HepG2 (cell line): Measurements from ENCODE around the gene TCF25. TPM values are rescaled to one million over a fixed set of nuclear protein-coding genes. Genes with fewer than 3 reads are reported as not detected.

Experiments
- ATF7-NPFF ChIP-seq: sonication (generic); formaldehyde crosslinking; IDR thresholded peaks from 2 replicates; pipeline ENCODE4 v1.8.1; 2023; ENCODE audit warnings: mild to moderate bottlenecking, low read depth, missing genetic modification reagents, moderate library complexity
- BORCS8-MEF2B ChIP-seq: sonication (generic); formaldehyde crosslinking; IDR thresholded peaks from 2 replicates; pipeline ENCODE4 v1.8.0; 2022; ENCODE audit warnings: mild to moderate bottlenecking, missing genetic modification reagents
- GABPB1 ChIP-seq: IDR thresholded peaks from 2 replicates; pipeline ENCODE4 v1.6.1; 2016; ENCODE audit warnings: mild to moderate bottlenecking, missing genetic modification reagents, moderate library complexity, missing compliant biosample characterization
- KLF13 ChIP-seq: sonication (generic); formaldehyde crosslinking; IDR thresholded peaks from 2 replicates; pipeline ENCODE4 v1.4.0; 2020; ENCODE audit warnings: mild to moderate bottlenecking, missing genetic modification reagents
- MAF1 ChIP-seq: sonication (generic); formaldehyde crosslinking; IDR thresholded peaks from 2 replicates; pipeline ENCODE4 v1.5.0; 2020; ENCODE audit warnings: missing genetic modification reagents, borderline replicate concordance
- NKX3-1 ChIP-seq: sonication (generic); formaldehyde crosslinking; IDR thresholded peaks from 2 replicates; pipeline ENCODE4 v1.5.0; 2020; ENCODE audit warnings: missing genetic modification reagents
- PAF1 ChIP-seq: IDR thresholded peaks from 2 replicates; pipeline ENCODE4 v1.6.1; 2016; ENCODE audit warnings: missing genetic modification reagents, missing compliant biosample characterization
- PRMT3 ChIP-seq: sonication (generic); formaldehyde crosslinking; IDR thresholded peaks from 2 replicates; pipeline ENCODE4 v1.8.1; 2022; ENCODE audit warnings: low read depth, mild to moderate bottlenecking, moderate library complexity, missing genetic modification reagents, borderline replicate concordance
- REPIN1 ChIP-seq: sonication (generic); formaldehyde crosslinking; IDR thresholded peaks from 2 replicates; pipeline ENCODE4 v1.8.0; 2022; ENCODE audit warnings: missing genetic modification reagents, low read depth, mild to moderate bottlenecking, borderline replicate concordance
- RORA ChIP-seq: sonication (generic); formaldehyde crosslinking; IDR thresholded peaks from 2 replicates; pipeline ENCODE4 v1.5.0; 2020; ENCODE audit warnings: mild to moderate bottlenecking, missing genetic modification reagents, moderate library complexity
- SALL2 ChIP-seq: sonication (generic); formaldehyde crosslinking; IDR thresholded peaks from 2 replicates; pipeline ENCODE4 v1.8.1; 2023; ENCODE audit warnings: mild to moderate bottlenecking, missing genetic modification reagents, inconsistent platforms
- TOE1 ChIP-seq: sonication (generic); formaldehyde crosslinking; IDR thresholded peaks from 2 replicates; pipeline ENCODE4 v1.4.0; 2020; ENCODE audit warnings: mild to moderate bottlenecking, missing genetic modification reagents
- YEATS4 ChIP-seq: sonication (generic); formaldehyde crosslinking; IDR thresholded peaks from 2 replicates; pipeline ENCODE4 v1.4.0; 2020; ENCODE audit warnings: missing genetic modification reagents, borderline replicate concordance
- ZBTB3 ChIP-seq: sonication (generic); formaldehyde crosslinking; IDR thresholded peaks from 2 replicates; pipeline ENCODE4 v1.4.0; 2020; ENCODE audit warnings: low read depth, mild to moderate bottlenecking, moderate library complexity, missing genetic modification reagents, borderline replicate concordance
- ZKSCAN5 ChIP-seq: sonication (generic); formaldehyde crosslinking; IDR thresholded peaks from 2 replicates; pipeline ENCODE4 v1.5.1; 2020; ENCODE audit warnings: mild to moderate bottlenecking, missing genetic modification reagents
- ZNF124 ChIP-seq: sonication (generic); formaldehyde crosslinking; IDR thresholded peaks from 2 replicates; pipeline ENCODE4 v1.4.0; 2020; ENCODE audit warnings: missing genetic modification reagents
- ZNF263 ChIP-seq: sonication (generic); formaldehyde crosslinking; IDR thresholded peaks from 2 replicates; pipeline ENCODE4 v1.4.0; 2020; ENCODE audit warnings: missing genetic modification reagents
- ZNF431 ChIP-seq: sonication (generic); formaldehyde crosslinking; IDR thresholded peaks from 2 replicates; pipeline ENCODE4 v1.9.0; 2022; ENCODE audit warnings: missing genetic modification reagents, low read depth, mild to moderate bottlenecking, borderline replicate concordance
- ZNF652 ChIP-seq: IDR thresholded peaks from 2 replicates; pipeline ENCODE4 v1.6.1; 2016; ENCODE audit warnings: low read depth, borderline replicate concordance
- ZNF775 ChIP-seq: sonication (generic); formaldehyde crosslinking; IDR thresholded peaks from 2 replicates; pipeline ENCODE4 v1.4.0; 2020; ENCODE audit warnings: missing genetic modification reagents, mild to moderate bottlenecking, moderate library complexity, borderline replicate concordance
- ZNF776 ChIP-seq: sonication (generic); formaldehyde crosslinking; IDR thresholded peaks from 2 replicates; pipeline ENCODE4 v1.4.0; 2020; ENCODE audit warnings: mild to moderate bottlenecking, missing genetic modification reagents
- ZNF788 ChIP-seq: sonication (generic); formaldehyde crosslinking; IDR thresholded peaks from 2 replicates; pipeline ENCODE4 v1.5.0; 2020; ENCODE audit warnings: mild to moderate bottlenecking, missing genetic modification reagents, borderline replicate concordance
- polyA plus RNA-seq, 8 experiments: library from polyadenylated mRNA; depleted of rRNA in 3 of 8; stranded (reverse) in 7 of 8; unstranded in 1 of 8; fragments of >200 nt; fragmentation: Illumina TruSeq in 4 of 8; extraction: Trizol in 4 of 8; gene quantifications; 2 replicates each; pipeline versions ENCODE4 v1.2.1 to v1.2.3, GENCODE V29; 2011 to 2016; ENCODE audit warnings: low read depth in 4 of 8, missing spikeins in 1 of 8, mixed read lengths in 1 of 8; ENCODE audit not compliant: insufficient read depth in 1 of 8
- total RNA-seq, 5 experiments: library from RNA; depleted of rRNA; stranded (reverse); fragments of >200 nt; fragmentation: Illumina TruSeq; extraction: Trizol; gene quantifications; 2 replicates each; pipeline ENCODE4 v1.2.3, GENCODE V29; 2016; ENCODE audit warnings: low read depth in 1 of 5
- TF ChIP-seq, protein P1 (sequence below): sonication (generic); formaldehyde crosslinking; IDR thresholded peaks from 2 replicates; pipeline ENCODE4 v1.4.0; 2020; ENCODE audit warnings: missing genetic modification reagents, low read depth, mild to moderate bottlenecking, borderline replicate concordance
- TF ChIP-seq, protein P2 (sequence below): sonication (generic); formaldehyde crosslinking; IDR thresholded peaks from 2 replicates; pipeline ENCODE4 v1.8.1; 2023; ENCODE audit warnings: mild to moderate bottlenecking, inconsistent platforms, moderate library complexity, missing genetic modification reagents, borderline replicate concordance
- TF ChIP-seq, protein P3 (sequence below): sonication (generic); formaldehyde crosslinking; IDR thresholded peaks from 2 replicates; pipeline ENCODE4 v1.8.0; 2022; ENCODE audit warnings: missing genetic modification reagents, mild to moderate bottlenecking, borderline replicate concordance

Gene TCF25
- total and polyA plus RNA-seq, 2 of the 13 experiments (the other 11 are each of a cell fraction or from before 2014, with no cell fraction given), result 138 to 206 TPM

DNA sequence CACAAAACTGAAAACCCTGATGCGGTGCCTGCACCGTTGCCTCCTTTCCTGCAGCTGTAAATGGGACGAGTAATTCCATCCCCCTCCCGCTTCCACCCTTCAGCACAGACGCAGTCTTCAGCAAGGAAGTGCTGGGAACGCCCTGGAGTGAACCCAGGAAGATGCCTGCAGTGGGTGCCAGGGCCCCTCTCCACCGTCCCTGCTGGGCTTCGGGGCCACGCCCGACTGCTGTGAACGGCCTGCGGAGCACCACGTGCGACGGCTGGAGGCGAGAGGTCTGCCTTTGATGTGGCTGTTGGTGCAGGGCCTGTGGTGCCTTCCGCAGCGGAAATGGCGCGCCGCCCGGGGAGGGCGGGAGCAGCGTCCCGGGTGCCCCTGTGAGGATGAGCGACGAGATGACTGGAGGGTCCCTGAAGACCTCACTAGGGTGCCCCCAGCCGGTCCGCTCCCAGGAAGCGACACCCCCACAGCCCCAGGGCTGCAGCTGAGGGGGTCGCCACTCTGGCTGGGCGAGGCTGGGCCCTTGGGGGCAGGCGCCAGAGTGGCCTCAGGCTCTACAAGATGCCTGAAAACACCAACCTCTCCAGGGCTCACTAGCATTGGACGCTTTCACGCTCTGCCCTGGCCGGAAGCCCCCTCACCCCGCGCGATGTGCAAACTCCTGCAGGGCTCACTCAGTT is 44.5 kb downstream of the TCF25 start (continued):
- TF ChIP-seq ZNF788 (peak; percentile 99), SALL2 (CRISPR knock-in tag) (peak; percentile 92), MAF1 (CRISPR knock-in tag) (peak; percentile 96; the same call in 1 of the 2 replicates), ZNF775 (CRISPR knock-in tag) (peak; percentile 88; the same call in 1 of the 2 replicates), ZNF263 (CRISPR knock-in tag) (peak; percentile 88), ZNF652 (CRISPR knock-in tag) (peak; percentile 59; the same call in 1 of the 2 replicates), ZNF776 (CRISPR knock-in tag) (0 out of 2 replicates have a peak, but pooled peaks have one; percentile 86), ZKSCAN5 (CRISPR knock-in tag) (peak; percentile 84), PAF1 (CRISPR knock-in tag) (peak; percentile 70), GABPB1 (CRISPR knock-in tag) (peak; percentile 95), ZNF431 (CRISPR knock-in tag) (peak; percentile 76; the same call in 1 of the 2 replicates), ZNF124 (peak; percentile 98), BORCS8-MEF2B (CRISPR knock-in tag) (peak; percentile 99), YEATS4 (CRISPR knock-in tag) (peak; percentile 98), KLF13 (CRISPR knock-in tag) (peak; percentile 97), ATF7-NPFF (CRISPR knock-in tag) (peak; percentile 98), RORA (CRISPR knock-in tag) (no peak; the same call in 1 of the 2 replicates), NKX3-1 (CRISPR knock-in tag) (peak; percentile 99), TOE1 (CRISPR knock-in tag) (peak; percentile 98; the same call in 1 of the 2 replicates), PRMT3 (CRISPR knock-in tag) (peak; percentile 98), REPIN1 (CRISPR knock-in tag) (peak; percentile 93), ZBTB3 (CRISPR knock-in tag) (no peak; the same call in 1 of the 2 replicates)
- TF ChIP-seq, protein P1, sequence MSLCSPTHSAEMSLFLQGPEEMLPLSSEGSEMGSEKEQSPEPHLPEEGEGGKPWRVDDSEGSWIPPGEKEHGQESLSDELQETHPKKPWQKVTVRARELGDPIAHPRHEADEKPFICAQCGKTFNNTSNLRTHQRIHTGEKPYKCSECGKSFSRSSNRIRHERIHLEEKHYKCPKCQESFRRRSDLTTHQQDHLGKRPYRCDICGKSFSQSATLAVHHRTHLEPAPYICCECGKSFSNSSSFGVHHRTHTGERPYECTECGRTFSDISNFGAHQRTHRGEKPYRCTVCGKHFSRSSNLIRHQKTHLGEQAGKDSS (CRISPR knock-in tag), result peak; percentile 97
- TF ChIP-seq, protein P2, sequence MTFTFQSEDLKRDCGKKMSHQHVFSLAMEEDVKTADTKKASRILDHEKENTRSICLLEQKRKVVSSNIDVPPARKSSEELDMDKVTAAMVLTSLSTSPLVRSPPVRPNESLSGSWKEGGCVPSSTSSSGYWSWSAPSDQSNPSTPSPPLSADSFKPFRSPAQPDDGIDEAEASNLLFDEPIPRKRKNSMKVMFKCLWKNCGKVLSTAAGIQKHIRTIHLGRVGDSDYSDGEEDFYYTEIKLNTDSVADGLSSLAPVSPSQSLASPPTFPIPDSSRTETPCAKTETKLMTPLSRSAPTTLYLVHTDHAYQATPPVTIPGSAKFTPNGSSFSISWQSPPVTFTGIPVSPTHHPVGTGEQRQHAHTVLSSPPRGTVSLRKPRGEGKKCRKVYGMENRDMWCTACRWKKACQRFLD, result peak; percentile 99
- TF ChIP-seq, protein P3, sequence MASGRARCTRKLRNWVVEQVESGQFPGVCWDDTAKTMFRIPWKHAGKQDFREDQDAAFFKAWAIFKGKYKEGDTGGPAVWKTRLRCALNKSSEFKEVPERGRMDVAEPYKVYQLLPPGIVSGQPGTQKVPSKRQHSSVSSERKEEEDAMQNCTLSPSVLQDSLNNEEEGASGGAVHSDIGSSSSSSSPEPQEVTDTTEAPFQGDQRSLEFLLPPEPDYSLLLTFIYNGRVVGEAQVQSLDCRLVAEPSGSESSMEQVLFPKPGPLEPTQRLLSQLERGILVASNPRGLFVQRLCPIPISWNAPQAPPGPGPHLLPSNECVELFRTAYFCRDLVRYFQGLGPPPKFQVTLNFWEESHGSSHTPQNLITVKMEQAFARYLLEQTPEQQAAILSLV (CRISPR knock-in tag), result peak; percentile 98
